WERI-Rb-1 (cell line): ENCODE measurements around the gene CCNL2.
A peak's percentile ranks its signal among the peaks of the same experiment; 100 is the strongest.
"Not testable (repeated sequence)": the region's sequence is repeated elsewhere in the genome, so short reads cannot be mapped to it uniquely, and the experiment has no call there.

Source experiments
- DNase-seq: peaks from one replicate; pipeline ENCODE4 v3.0.0-alpha.2; 2020
- H3K27ac ChIP-seq: fragments of 250-450 bp; sonication (Bioruptor Pico); 2 replicates; pipeline ENCODE4 v1.5.1; 2020; ENCODE audit warnings: mild to moderate bottlenecking, moderate library complexity
- H3K27me3 ChIP-seq: fragments of 250-450 bp; sonication (Bioruptor Pico); 2 replicates; pipeline ENCODE4 v1.5.1; 2021; ENCODE audit warnings: mild to moderate bottlenecking, low read depth, moderate library complexity; ENCODE audit not compliant: insufficient read depth, severe bottlenecking
- H3K36me3 ChIP-seq: fragments of 250-450 bp; sonication (Bioruptor Pico); 2 replicates; pipeline ENCODE4 v1.5.1; 2020; ENCODE audit warnings: mild to moderate bottlenecking, moderate library complexity
- H3K4me3 ChIP-seq: 2 replicates; pipeline ENCODE4 v1.5.1; 2011; ENCODE audit warnings: low read depth, mild to moderate bottlenecking, control low read depth, low read length
- H3K9me3 ChIP-seq: fragments of 250-450 bp; sonication (Bioruptor Pico); 2 replicates; pipeline ENCODE4 v1.5.1; 2021; ENCODE audit warnings: mild to moderate bottlenecking, moderate library complexity; ENCODE audit not compliant: severe bottlenecking
- TF ChIP-seq, protein P1 (sequence below): IDR thresholded peaks from 2 replicates; pipeline ENCODE4 v1.5.1; 2011; ENCODE audit warnings: low read depth, mild to moderate bottlenecking, control low read depth, inconsistent platforms, low read length

The CCNL2 gene

DNA sequence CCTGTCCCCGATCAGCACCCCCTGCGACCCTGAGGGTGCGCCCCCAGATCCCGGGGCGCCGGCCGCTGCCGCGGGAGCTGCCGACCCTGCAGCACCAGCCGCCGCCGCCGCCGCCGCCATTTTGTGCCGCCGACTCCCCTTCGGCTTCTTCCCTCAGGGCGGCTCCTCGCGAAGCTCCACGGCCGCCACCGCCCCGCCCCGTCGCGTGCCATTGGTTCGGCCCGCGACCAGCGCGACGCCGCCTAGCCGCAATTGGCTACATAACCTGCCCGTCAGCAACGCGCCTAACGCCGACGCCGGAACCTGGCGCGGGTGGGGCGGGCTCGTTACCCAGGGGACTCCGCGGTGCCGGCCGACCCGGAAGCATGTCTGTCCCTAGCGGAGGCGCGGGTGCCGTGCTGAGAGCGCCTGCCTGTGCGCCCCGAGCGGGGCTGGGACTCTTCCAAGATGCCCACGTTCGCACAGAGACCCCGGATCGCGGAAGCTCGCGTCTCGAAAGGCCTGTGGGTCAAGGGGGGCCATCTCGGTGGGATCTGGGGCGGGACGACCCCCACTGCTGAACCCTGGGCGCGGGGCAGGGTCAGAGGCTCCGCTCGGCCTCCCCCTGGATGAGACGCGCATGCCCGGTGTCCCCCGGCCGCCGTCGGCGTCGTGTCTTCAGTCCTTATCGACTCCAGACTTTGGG lies at the start of gene CCNL2:
Gene CCNL2, minus strand, starts transcription at position 149 of the 685 bp plus-strand sequence. Its CDS starts 29 bp downstream, at position 120.
- Histone ChIP-seq H3K36me3 (peaks cover 82% of the 10 kb centered on the region), H3K4me3 (peak within 1 kb of the TSS; percentile 78), H3K27me3 (no peaks in the 10 kb centered on the region), H3K9me3 (no peaks in the 10 kb centered on the region), H3K27ac (peak within 1 kb of the TSS; percentile 88)
- TF ChIP-seq, protein P1, sequence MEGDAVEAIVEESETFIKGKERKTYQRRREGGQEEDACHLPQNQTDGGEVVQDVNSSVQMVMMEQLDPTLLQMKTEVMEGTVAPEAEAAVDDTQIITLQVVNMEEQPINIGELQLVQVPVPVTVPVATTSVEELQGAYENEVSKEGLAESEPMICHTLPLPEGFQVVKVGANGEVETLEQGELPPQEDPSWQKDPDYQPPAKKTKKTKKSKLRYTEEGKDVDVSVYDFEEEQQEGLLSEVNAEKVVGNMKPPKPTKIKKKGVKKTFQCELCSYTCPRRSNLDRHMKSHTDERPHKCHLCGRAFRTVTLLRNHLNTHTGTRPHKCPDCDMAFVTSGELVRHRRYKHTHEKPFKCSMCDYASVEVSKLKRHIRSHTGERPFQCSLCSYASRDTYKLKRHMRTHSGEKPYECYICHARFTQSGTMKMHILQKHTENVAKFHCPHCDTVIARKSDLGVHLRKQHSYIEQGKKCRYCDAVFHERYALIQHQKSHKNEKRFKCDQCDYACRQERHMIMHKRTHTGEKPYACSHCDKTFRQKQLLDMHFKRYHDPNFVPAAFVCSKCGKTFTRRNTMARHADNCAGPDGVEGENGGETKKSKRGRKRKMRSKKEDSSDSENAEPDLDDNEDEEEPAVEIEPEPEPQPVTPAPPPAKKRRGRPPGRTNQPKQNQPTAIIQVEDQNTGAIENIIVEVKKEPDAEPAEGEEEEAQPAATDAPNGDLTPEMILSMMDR = peak; percentile 55
- DNase-seq = peak; percentile 99

DNA sequence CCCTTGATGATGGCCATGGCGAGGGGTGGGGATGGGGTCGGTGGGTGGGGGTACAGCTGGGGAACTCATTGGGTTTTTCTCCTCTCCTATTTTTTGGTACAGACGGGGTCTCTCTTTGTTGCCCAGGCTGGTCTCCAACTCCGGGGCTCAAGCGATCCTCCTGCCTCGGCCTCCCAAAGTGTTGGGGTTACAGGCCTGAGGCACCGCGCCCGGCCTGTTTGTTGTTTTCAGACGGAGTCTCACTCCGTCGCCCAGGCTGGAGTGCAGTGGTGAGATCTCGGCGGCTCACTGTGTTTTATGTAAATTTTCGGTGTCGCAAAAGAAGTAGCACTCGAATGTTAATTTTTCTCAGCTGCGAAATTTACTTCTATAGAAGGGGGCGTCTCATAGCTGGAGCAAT lies 47.5 kb upstream of the CCNL2 start:
- not testable (repeated sequence) for H3K27ac ChIP-seq, H3K9me3 ChIP-seq, H3K4me3 ChIP-seq, H3K27me3 ChIP-seq, H3K36me3 ChIP-seq, DNase-seq

DNA sequence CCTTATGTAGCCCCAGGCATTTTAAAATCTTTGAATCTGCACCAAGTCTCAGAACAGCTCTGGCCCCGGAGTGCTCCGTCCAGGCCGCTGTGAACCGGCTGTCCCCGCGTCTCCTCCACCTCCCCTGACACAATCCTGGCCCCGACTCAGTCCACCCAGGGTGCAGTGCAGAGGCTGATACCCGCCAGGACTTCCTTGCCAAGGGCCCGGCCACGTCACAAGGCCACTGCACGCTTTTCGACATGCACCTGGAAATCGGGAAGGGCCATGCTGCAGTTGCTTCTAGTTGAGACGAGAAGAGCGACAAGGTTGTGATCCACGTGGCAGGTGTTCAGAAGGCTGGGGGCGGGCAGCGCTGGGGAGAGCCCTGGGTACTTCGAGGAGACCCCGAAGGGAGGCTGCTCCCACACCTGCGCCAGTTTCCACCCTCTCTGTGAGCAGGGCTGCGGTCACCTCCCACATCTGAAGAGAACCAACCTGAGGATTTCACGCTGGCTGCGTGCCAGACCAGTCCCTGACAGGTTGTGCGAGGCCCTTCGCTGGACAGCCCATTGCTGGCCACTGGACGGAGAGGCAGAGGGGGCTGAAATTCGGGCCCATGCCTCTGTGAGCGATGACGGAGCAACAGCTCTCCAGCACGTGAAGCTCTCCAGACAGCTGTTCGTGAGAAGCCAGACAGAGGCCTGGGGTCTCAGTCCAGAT lies 43.1 kb upstream of the CCNL2 start:
- no peak overlapping the region for H3K27ac ChIP-seq
- H3K4me3 ChIP-seq = no peak overlapping the region
- no peaks in the 10 kb centered on the region; the same call in 1 of the 2 replicates for H3K36me3 ChIP-seq
- H3K9me3 ChIP-seq = no peaks in the 10 kb centered on the region
- no peak for DNase-seq
- TF ChIP-seq, protein P1 = no peak
- H3K27me3 ChIP-seq = no peaks in the 10 kb centered on the region

DNA sequence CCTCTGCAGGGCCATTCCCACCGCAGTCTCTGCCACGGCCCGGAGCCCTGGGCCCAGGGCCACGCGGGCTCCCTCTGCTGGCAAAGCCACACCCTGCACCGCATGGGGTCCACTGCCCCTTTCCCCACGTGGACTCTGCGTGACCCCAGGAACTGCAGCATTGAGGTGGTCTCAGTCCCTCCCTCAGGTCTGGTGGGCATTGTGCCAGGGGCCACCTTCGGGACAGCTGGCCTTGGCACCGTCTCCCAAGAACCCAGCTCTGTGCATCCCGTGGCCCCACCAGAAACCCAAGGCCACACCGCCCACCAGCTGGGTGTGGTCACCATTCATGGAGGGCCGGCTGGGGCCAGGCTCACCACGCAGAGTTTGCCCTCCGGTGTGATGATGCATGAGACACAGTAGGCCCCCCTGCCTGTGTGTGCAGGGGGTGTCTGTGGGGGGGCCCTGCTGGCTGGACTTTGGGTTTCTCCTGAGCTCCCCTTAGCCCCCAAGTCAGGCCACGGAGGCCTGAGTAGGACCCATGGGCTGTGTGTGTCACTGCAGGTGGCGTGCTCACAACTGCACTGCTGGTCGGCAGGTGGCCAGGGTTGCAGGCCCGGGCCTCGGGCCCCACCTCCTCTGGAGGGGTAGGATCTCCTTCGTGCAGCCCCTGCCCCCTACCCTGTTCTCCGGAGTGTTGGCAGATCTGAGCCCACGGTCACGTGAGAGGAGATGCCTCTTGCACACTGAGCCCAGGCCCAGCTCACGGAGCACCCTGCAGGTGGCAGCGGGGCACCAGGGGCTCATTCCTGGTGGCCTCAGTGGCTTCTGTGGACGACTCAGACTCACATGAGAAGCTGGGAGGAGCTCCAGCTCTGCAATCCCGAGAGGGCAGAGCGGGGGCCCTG lies 42.1 kb upstream of the CCNL2 start:
- Histone ChIP-seq H3K36me3 (no peaks in the 10 kb centered on the region; the same call in 1 of the 2 replicates), H3K27ac (no peak overlapping the region), H3K9me3 (no peaks in the 10 kb centered on the region), H3K27me3 (no peaks in the 10 kb centered on the region), H3K4me3 (no peak overlapping the region)
- TF ChIP-seq, protein P1 = peak; percentile 98
- DNase-seq = peak; percentile 60

GRCh38 chr1:1440262-1441001 lies 41.3 kb upstream of the CCNL2 start:
- H3K4me3 ChIP-seq = no peak overlapping the region
- H3K27me3 ChIP-seq = no peaks in the 10 kb centered on the region
- DNase-seq = no peak
- H3K27ac ChIP-seq = no peak overlapping the region
- no peaks in the 10 kb centered on the region for H3K9me3 ChIP-seq
- H3K36me3 ChIP-seq = no peaks in the 10 kb centered on the region; the same call in 1 of the 2 replicates
- TF ChIP-seq, protein P1 = no peak
